K562 (cell line): Measurements from ENCODE around the gene BAG1. TPM values are rescaled to one million over a fixed set of nuclear protein-coding genes. Genes with fewer than 3 reads are reported as not detected.

ENCODE experiments used
- BRCA1 ChIP-seq, 2 experiments: fragments of 450-650 bp in 1 of 2; sonication (generic) in 1 of 2; formaldehyde crosslinking in 1 of 2; IDR thresholded peaks; 2 replicates each; pipeline versions ENCODE4 v1.5.0 to v1.6.1; 2017 to 2020; ENCODE audit warnings: mild to moderate bottlenecking in 1 of 2, missing genetic modification reagents in 1 of 2
- CHCHD3 ChIP-seq: fragments of 250-450 bp; sonication (Bioruptor Pico); IDR thresholded peaks from 2 replicates; pipeline ENCODE4 v2.1.2; 2022; ENCODE audit warnings: mild to moderate bottlenecking
- CREBBP ChIP-seq: IDR thresholded peaks from one replicate; pipeline ENCODE4 v1.6.1; 2012; ENCODE audit warnings: low read depth, mild to moderate bottlenecking, control low read depth, inconsistent platforms, low read length
- CTCF ChIP-seq, 3 experiments: IDR thresholded peaks in 2 of 3; conservative IDR thresholded peaks in 1 of 3; 2 replicates each; pipeline ENCODE4 v1.5.1; 2011 to 2012; ENCODE audit warnings: low read length in 3 of 3, mild to moderate bottlenecking in 3 of 3, control low read depth in 2 of 3, improper control_type of control experiment in 1 of 3, inconsistent platforms in 1 of 3, low read depth in 1 of 3, mixed read lengths in 1 of 3, moderate library complexity in 1 of 3; ENCODE audit not compliant: insufficient read depth in 2 of 3
- EP400 ChIP-seq: fragments of 450-650 bp; IDR thresholded peaks from 2 replicates; pipeline ENCODE4 v1.6.1; 2017; ENCODE audit warnings: antibody characterized with exemption, mild to moderate bottlenecking, moderate library complexity
- MXI1 ChIP-seq: IDR thresholded peaks from 2 replicates; pipeline ENCODE4 v1.6.1; 2011; ENCODE audit warnings: low read depth, mild to moderate bottlenecking, improper control_type of control experiment, low read length
- NR3C1 ChIP-seq: sonication (generic); formaldehyde crosslinking; IDR thresholded peaks from 2 replicates; pipeline ENCODE4 v1.8.1; 2022; ENCODE audit warnings: missing genetic modification reagents
- POLR2H ChIP-seq: IDR thresholded peaks from 2 replicates; pipeline ENCODE4 v1.6.1; 2016; ENCODE audit warnings: missing genetic modification characterization, low read depth, mild to moderate bottlenecking, control low read depth, missing compliant biosample characterization, moderate library complexity
- SMARCA4 ChIP-seq: fragments of 450-650 bp; IDR thresholded peaks from 2 replicates; pipeline ENCODE4 v1.6.1; 2016
- SP2 ChIP-seq: IDR thresholded peaks from 2 replicates; pipeline ENCODE4 v1.6.1; 2011; ENCODE audit warnings: mild to moderate bottlenecking, low read depth, low read length, moderate library complexity; ENCODE audit not compliant: poor library complexity, severe bottlenecking; ENCODE audit errors: extremely low read depth
- TEAD4 ChIP-seq, 2 experiments: sonication (generic) in 1 of 2; formaldehyde crosslinking in 1 of 2; IDR thresholded peaks; 2 replicates each; pipeline versions ENCODE4 v1.6.1 to v1.8.0; 2012 to 2022; ENCODE audit warnings: borderline replicate concordance in 1 of 2, inconsistent platforms in 1 of 2, low read length in 1 of 2, mild to moderate bottlenecking in 1 of 2, missing genetic modification reagents in 1 of 2
- THAP12 ChIP-seq: fragments of 250-450 bp; sonication (Bioruptor Pico); IDR thresholded peaks from 2 replicates; pipeline ENCODE4 v1.9.0; 2021; ENCODE audit warnings: mild to moderate bottlenecking, inconsistent platforms
- TRIM24 ChIP-seq, 2 experiments: fragments of 450-650 bp; IDR thresholded peaks; 2 replicates each; pipeline ENCODE4 v1.6.1; 2016
- ZC3H11A ChIP-seq: IDR thresholded peaks from 2 replicates; pipeline ENCODE4 v1.6.1; 2012; ENCODE audit warnings: low read depth, low read length, improper control_type of control experiment
- ZKSCAN8 ChIP-seq: fragments of 200-800 bp; sonication (Bioruptor generic); IDR thresholded peaks from 2 replicates; pipeline ENCODE4 v1.6.1; 2016; ENCODE audit warnings: missing genetic modification characterization, missing compliant biosample characterization
- ZNF12 ChIP-seq: sonication (generic); formaldehyde crosslinking; IDR thresholded peaks from 2 replicates; pipeline ENCODE4 v1.4.0; 2020; ENCODE audit warnings: mild to moderate bottlenecking, missing genetic modification reagents
- ZNF23 ChIP-seq: fragments of 250-450 bp; sonication (Bioruptor Pico); IDR thresholded peaks from 2 replicates; pipeline ENCODE4 v1.4.0; 2020; ENCODE audit warnings: mild to moderate bottlenecking
- ZNF280A ChIP-seq: fragments of 450-650 bp; IDR thresholded peaks from 2 replicates; pipeline ENCODE4 v1.6.1; 2018; ENCODE audit warnings: mild to moderate bottlenecking, low read depth; ENCODE audit not compliant: partially characterized antibody
- ZNF398 ChIP-seq: fragments of 250-450 bp; sonication (Bioruptor Pico); IDR thresholded peaks from 2 replicates; pipeline ENCODE4 v1.8.0; 2021; ENCODE audit warnings: moderate library complexity, mild to moderate bottlenecking, inconsistent platforms
- ZNF77 ChIP-seq: fragments of 250-450 bp; sonication (Bioruptor Pico); IDR thresholded peaks from 2 replicates; pipeline ENCODE4 v1.5.0; 2020
- ZSCAN29 ChIP-seq: fragments of 450-650 bp; IDR thresholded peaks from 2 replicates; pipeline ENCODE4 v1.6.1; 2017
- polyA plus RNA-seq, 8 experiments: library from polyadenylated mRNA; depleted of rRNA in 4 of 8; stranded (reverse) in 5 of 8; unstranded in 3 of 8; fragments of >200 nt; fragmentation: Nextera tagmentation in 2 of 8; fragmentation: Illumina TruSeq in 1 of 8; extraction: Ambion mirVana in 2 of 8; extraction: Trizol in 1 of 8; gene quantifications; 2 replicates each; pipeline versions ENCODE4 v1.2.1 to v1.2.3, GENCODE V29; 2011 to 2014; ENCODE audit warnings: inconsistent platforms in 1 of 8, missing spikeins in 1 of 8
- total RNA-seq, 7 experiments: library from RNA; depleted of rRNA in 6 of 7; stranded (reverse); fragments of >200 nt in 6 of 7; fragmentation: Illumina TruSeq in 2 of 7; extraction: Trizol in 2 of 7; gene quantifications; 2 replicates each; pipeline versions ENCODE4 v1.2.1 to v1.2.3, GENCODE V29; 2011 to 2021; ENCODE audit warnings: low replicate concordance in 1 of 7

Gene BAG1
- total and polyA plus RNA-seq, 9 of the 15 experiments (the other 6 are each of a cell fraction or from before 2014, with no cell fraction given), result 9.7 to 106 (median 56.9) TPM

GRCh38 chr9:33225319-33226147, 39.0 kb downstream of the BAG1 start (continued):
- TF ChIP-seq ZNF280A (no peak), CTCF (IDR thresholded peaks at IDR 0.05 in 2 of 3, conservative IDR thresholded peaks at IDR 0.05 in 1 of 3; ENCODE audit: insufficient read depth in 2 of 3, low read depth in 1 of 3, low read length in 3 of 3) (peak; percentile 46 to 80 (median 64); a peak in 5 of 6 replicates), ZNF23 (CRISPR knock-in tag) (no peak), EP400 (peak; percentile 33; the same call in 1 of the 2 replicates), BRCA1 (IDR thresholded peaks at IDR 0.05) (no peak), BRCA1 (CRISPR knock-in tag; IDR thresholded peaks at IDR 0.05) (no peak), MXI1 (no peak), CREBBP (no peak), POLR2H (tag) (no peak), ZSCAN29 (no peak), CHCHD3 (CRISPR knock-in tag) (no peak), SMARCA4 (0 out of 2 replicates have a peak, but pooled peaks have one; percentile 16), ZNF398 (CRISPR knock-in tag) (no peak), TEAD4 (IDR thresholded peaks at IDR 0.05; ENCODE audit: low read length) (peak; percentile 29; the same call in 1 of the 2 replicates), TEAD4 (CRISPR knock-in tag; IDR thresholded peaks at IDR 0.05; ENCODE audit: borderline replicate concordance) (no peak), NR3C1 (CRISPR knock-in tag) (no peak), ZNF12 (CRISPR knock-in tag) (no peak), TRIM24 (IDR thresholded peaks at IDR 0.05) (no peak), ZNF77 (CRISPR knock-in tag) (no peak), ZC3H11A (no peak), ZKSCAN8 (CRISPR knock-in tag) (no peak), SP2 (no peak), THAP12 (no peak)
